ENCODE data around the gene ACOXL.
A peak's percentile ranks its signal among the peaks of the same experiment; 100 is the strongest.

The ACOXL gene

GRCh38 chr2:111046670-111047069, 314.3 kb downstream of the ACOXL start:
- H3K27ac ChIP-seq, result no peak overlapping the region
- no peak for TF ChIP-seq CTCF (conservative IDR thresholded peaks at IDR 0.05)

- TF ChIP-seq CTCF (conservative IDR thresholded peaks at IDR 0.05), result no peak
- H3K27ac ChIP-seq, result peak overlapping the region; percentile 41
Measured at GRCh38 chr2:111048856-111049768, 316.7 kb downstream of the ACOXL start.

GRCh38 chr2:111049792-111050640, 317.6 kb downstream of the ACOXL start:
- peak overlapping the region; percentile 41 for H3K27ac ChIP-seq
- TF ChIP-seq CTCF (conservative IDR thresholded peaks at IDR 0.05), result no peak

GRCh38 chr2:111050701-111051376, 318.5 kb downstream of the ACOXL start:
- H3K27ac ChIP-seq, result no peak overlapping the region; the same call in 1 of the 2 replicates
- no peak for TF ChIP-seq CTCF (conservative IDR thresholded peaks at IDR 0.05)

- no peak for TF ChIP-seq CTCF (conservative IDR thresholded peaks at IDR 0.05)
- no peak overlapping the region for H3K27ac ChIP-seq
Measured at GRCh38 chr2:111052621-111053020, 320.2 kb downstream of the ACOXL start.

GRCh38 chr2:111053266-111053665, 320.9 kb downstream of the ACOXL start:
- TF ChIP-seq CTCF (conservative IDR thresholded peaks at IDR 0.05), result no peak
- H3K27ac ChIP-seq, result no peak overlapping the region

Data from VCaP (cell line).